Bladder microvascular endothelial cell (primary cell): ENCODE measurements around the gene PIN1. TPM values are rescaled to one million over a fixed set of nuclear protein-coding genes. Genes with fewer than 3 reads are reported as not detected.

Source experiments
- total RNA-seq: library from RNA; depleted of rRNA; stranded (reverse); fragments of >200 nt; gene quantifications from 2 replicates; pipeline ENCODE4 v1.2.3, GENCODE V29; 2014

Gene PIN1
- total RNA-seq, result 101 and 123 TPM in 2 replicates

GRCh38 chr19:9834726-9835506, at the start of gene PIN1:
TSS of gene PIN1 (plus strand) at chr19:9835318. CDS start at chr19:9835345, 27 bp downstream.

GRCh38 chr19:9818734-9819595, 16.2 kb upstream of the PIN1 start, which contains the start of gene FBXL12:
TSS of gene FBXL12 (minus strand) at chr19:9819079. CDS start at chr19:9818813, 266 bp downstream.

GRCh38 chr19:9827289-9828238, 7.6 kb upstream of the PIN1 start, which contains the start of gene UBL5:
TSS of gene UBL5 (plus strand) at chr19:9827918. CDS start at chr19:9828338, 420 bp downstream.

Other genes starting within 250 kb of the PIN1 start
- gene ZNF561, start 214.1 kb upstream of the PIN1 start, total RNA-seq, result 20.2 and 51.4 TPM in 2 replicates
- gene ZNF562, start 160.2 kb upstream of the PIN1 start, total RNA-seq, result 12.8 and 30.5 TPM in 2 replicates
- gene ZNF846, start 66.6 kb upstream of the PIN1 start, total RNA-seq, result 5.0 and 7.2 TPM in 2 replicates
- gene FBXL12, start 16.2 kb upstream of the PIN1 start, total RNA-seq, result 7.6 and 9.4 TPM in 2 replicates
- 180 and 305 TPM in 2 replicates for gene UBL5, start 7.4 kb upstream of the PIN1 start, total RNA-seq
- gene OLFM2, start 101.2 kb downstream of the PIN1 start, total RNA-seq, result 1.6 and 2.6 TPM in 2 replicates
- 0.19 and 1.8 TPM in 2 replicates for gene COL5A3, start 175.2 kb downstream of the PIN1 start, total RNA-seq
- gene RDH8, start 178.2 kb downstream of the PIN1 start, total RNA-seq, result not detected in 2 replicates